Liver (tissue), 9 donors: Measurements from ENCODE around the gene BCL2L1. TPM values are rescaled to one million over a fixed set of nuclear protein-coding genes. Genes with fewer than 3 reads are reported as not detected.

Experiments used
- DNase-seq: peaks from one replicate; pipeline ENCODE4 v3.0.0-alpha.2; 2017; ENCODE audit warnings: low spot score
- H3K27ac ChIP-seq, 2 donors: one replicate each; pipeline ENCODE4 v1.7.0; 2013; ENCODE audit warnings: inconsistent platforms in 2 of 2, low read length in 2 of 2, control low read depth in 1 of 2, low read depth in 1 of 2, mild to moderate bottlenecking in 1 of 2
- H3K27me3 ChIP-seq, 4 donors: one replicate each; pipeline versions ENCODE4 v1.6.1 to v1.7.0; 2013; ENCODE audit warnings: low read length in 3 of 4, inconsistent platforms in 1 of 4, mild to moderate bottlenecking in 1 of 4, moderate library complexity in 1 of 4; ENCODE audit not compliant: control insufficient read depth in 4 of 4, insufficient read depth in 4 of 4
- H3K36me3 ChIP-seq, 4 donors: one replicate each; pipeline versions ENCODE4 v1.6.1 to v1.7.0; 2013; ENCODE audit warnings: low read length in 3 of 4, mild to moderate bottlenecking in 3 of 4, low read depth in 1 of 4, moderate library complexity in 1 of 4; ENCODE audit not compliant: control insufficient read depth in 4 of 4, insufficient read depth in 3 of 4
- H3K4me1 ChIP-seq, 4 donors: one replicate each; pipeline versions ENCODE4 v1.6.1 to v1.7.0; 2013; ENCODE audit warnings: low read length in 3 of 4, mild to moderate bottlenecking in 3 of 4, moderate library complexity in 1 of 4; ENCODE audit not compliant: control insufficient read depth in 4 of 4, insufficient read depth in 4 of 4
- H3K4me3 ChIP-seq, 3 donors: one replicate each; pipeline versions ENCODE4 v1.6.1 to v1.7.0; 2013; ENCODE audit warnings: low read length in 3 of 3, control low read depth in 1 of 3, low read depth in 1 of 3, mild to moderate bottlenecking in 1 of 3
- H3K9ac ChIP-seq, 2 donors: one replicate each; pipeline ENCODE4 v1.7.0; 2013; ENCODE audit warnings: low read length in 2 of 2, mild to moderate bottlenecking in 2 of 2, moderate library complexity in 2 of 2, control low read depth in 1 of 2, low read depth in 1 of 2
- H3K9me3 ChIP-seq, 4 donors: one replicate each; pipeline versions ENCODE4 v1.6.1 to v1.7.0; 2013; ENCODE audit warnings: low read length in 3 of 4; ENCODE audit not compliant: control insufficient read depth in 4 of 4
- GABPA ChIP-seq, 2 donors: IDR thresholded peaks in 1 of 2; conservative IDR thresholded peaks in 1 of 2; 2 replicates each; pipeline ENCODE4 v1.6.1; 2016; ENCODE audit warnings: antibody characterized with exemption in 2 of 2, mild to moderate bottlenecking in 1 of 2, moderate library complexity in 1 of 2
- HNF4G ChIP-seq: IDR thresholded peaks from 2 replicates; pipeline ENCODE4 v1.6.1; 2016; ENCODE audit warnings: antibody characterized with exemption
- JUND ChIP-seq, 2 donors: IDR thresholded peaks; 2 replicates each; pipeline ENCODE4 v1.6.1; 2016; ENCODE audit warnings: antibody characterized with exemption in 2 of 2
- MAX ChIP-seq: IDR thresholded peaks from 2 replicates; pipeline ENCODE4 v1.6.1; 2016; ENCODE audit warnings: antibody characterized with exemption
- NR2F2 ChIP-seq: IDR thresholded peaks from 2 replicates; pipeline ENCODE4 v1.6.1; 2016; ENCODE audit warnings: antibody characterized with exemption
- RAD21 ChIP-seq, 2 donors: IDR thresholded peaks; 2 replicates each; pipeline ENCODE4 v1.6.1; 2016; ENCODE audit warnings: antibody characterized with exemption in 2 of 2, mild to moderate bottlenecking in 2 of 2
- RXRA ChIP-seq, 2 donors: IDR thresholded peaks; 2 replicates each; pipeline ENCODE4 v1.6.1; 2017 to 2018; ENCODE audit warnings: antibody characterized with exemption in 2 of 2, mild to moderate bottlenecking in 1 of 2
- SP1 ChIP-seq: IDR thresholded peaks from 2 replicates; pipeline ENCODE4 v1.6.1; 2018; ENCODE audit warnings: antibody characterized with exemption, mild to moderate bottlenecking
- YY1 ChIP-seq: IDR thresholded peaks from 2 replicates; pipeline ENCODE4 v1.6.1; 2016; ENCODE audit warnings: antibody characterized with exemption, mild to moderate bottlenecking
- WGBS: extraction: QIAGEN DNeasy Blood & Tissue Kit; methylation state at CpG from one replicate; pipeline ENCODE4 v1.1.7; 2013; 5-methylcytosine and 5-hydroxymethylcytosine counted together
- polyA plus RNA-seq, 2 donors: library from polyadenylated mRNA; stranded (reverse) in 1 of 2; unstranded in 1 of 2; fragments of 200-250 nt in 1 of 2; fragments of >200 nt in 1 of 2; fragmentation: Nextera tagmentation in 1 of 2; extraction: Ambion mirVana in 1 of 2; gene quantifications; one replicate each; pipeline versions ENCODE4 v1.2.1 to v1.2.3, GENCODE V29; 2013 to 2015
- total RNA-seq, 2 donors: library from RNA; depleted of rRNA; stranded (reverse); fragments of >200 nt; gene quantifications; one replicate each; pipeline ENCODE4 v1.2.3, GENCODE V29; 2014
- TF ChIP-seq, protein P1 (sequence below): IDR thresholded peaks from 2 replicates; pipeline ENCODE4 v1.6.1; 2016; ENCODE audit warnings: antibody characterized with exemption
- donor health status: healthy.
- donor health status: healthy.
- donor health status: healthy.
- donor health status: healthy.
- donor health status: healthy.

Gene BCL2L1
- total and polyA plus RNA-seq, 4 donors, result 29.7 to 124 (median 46.0) TPM

DNA sequence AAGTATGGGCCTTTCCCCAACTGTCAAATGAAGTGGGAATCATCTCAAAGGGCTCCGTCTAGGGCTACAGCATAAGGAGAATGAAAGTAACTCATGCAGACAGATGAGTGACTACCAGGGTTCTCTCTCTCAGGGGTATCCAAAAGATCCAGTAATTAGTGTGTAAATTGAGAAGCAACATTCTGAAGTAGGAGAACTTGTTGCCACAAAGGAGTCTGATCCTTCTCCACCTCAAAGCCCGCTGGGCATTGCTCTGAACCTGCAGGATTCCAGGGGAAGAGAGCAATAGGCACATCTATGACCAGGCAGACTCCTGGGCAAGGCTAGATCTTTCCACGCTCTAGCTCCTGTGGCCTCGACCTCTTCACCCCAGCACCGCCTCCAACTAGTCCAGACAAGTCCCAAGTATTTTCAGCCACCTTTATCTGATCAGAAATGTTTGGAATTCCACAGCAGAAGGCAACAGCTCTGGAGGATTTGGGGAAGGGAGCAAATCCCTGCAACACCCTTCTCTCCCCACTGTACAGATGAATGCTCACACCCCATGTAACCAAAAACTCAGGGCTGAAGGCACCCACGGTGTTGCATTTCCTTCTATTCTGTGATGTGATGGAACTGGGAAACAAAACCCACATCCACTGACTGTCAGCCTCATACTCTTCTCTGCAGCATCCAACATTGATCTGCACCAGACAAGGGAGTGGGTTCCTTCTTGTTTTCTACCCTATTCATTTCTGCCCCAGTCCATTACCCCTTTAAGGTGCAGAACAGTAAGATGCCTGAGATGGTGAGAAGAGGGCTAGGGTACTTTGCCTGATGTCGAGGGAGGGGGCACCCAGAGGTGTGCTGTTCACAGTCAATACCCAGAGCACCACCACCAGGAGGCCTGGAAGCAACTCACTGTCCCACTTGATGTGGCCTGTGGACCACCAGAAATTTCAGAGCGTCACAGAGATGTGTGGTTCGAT, 44.0 kb downstream of the BCL2L1 start:
- Histone ChIP-seq H3K27me3 (no peaks in the 10 kb centered on the region), H3K36me3 (peaks cover 0 to 3% (median 0%) of the 10 kb centered on the region in 4 donors), H3K4me3 (no peak overlapping the region), H3K27ac (no peak overlapping the region), H3K9me3 (no peaks in the 10 kb centered on the region), H3K4me1 (peaks cover 17 to 65% (median 52%) of the 10 kb centered on the region in 4 donors), H3K9ac (no peak overlapping the region)
- WGBS, result 73% methylated on average over 9 of the region's 9 CpGs
- TF ChIP-seq NR2F2 (peak; percentile 29), SP1 (no peak)
- no peak for DNase-seq

GRCh38 chr20:31677553-31678260, 45.0 kb downstream of the BCL2L1 start:
- H3K4me3 ChIP-seq, result no peak overlapping the region

DNA sequence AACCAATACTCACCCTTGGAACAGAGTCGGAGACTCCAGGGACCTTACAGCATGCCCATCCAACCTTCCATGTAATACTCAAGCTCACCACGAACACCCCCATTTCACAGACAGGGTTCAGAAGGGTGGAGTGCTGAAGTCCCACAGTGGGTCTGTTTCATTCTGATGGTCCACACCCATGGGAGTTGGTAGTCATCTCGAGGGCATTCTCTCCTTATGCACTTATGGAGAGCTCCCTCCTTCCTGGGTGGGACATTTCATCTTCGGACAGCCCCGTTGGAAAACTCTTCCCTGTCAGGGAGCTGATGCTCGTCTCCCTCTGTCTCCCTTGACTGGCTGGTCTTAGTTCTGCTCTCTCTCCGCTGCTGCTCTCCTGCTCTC, 46.1 kb downstream of the BCL2L1 start:
- 92% methylated on average over 7 of the region's 7 CpGs for WGBS
- Histone ChIP-seq H3K36me3 (no peaks in the 10 kb centered on the region), H3K9ac (no peak overlapping the region), H3K27me3 (no peaks in the 10 kb centered on the region), H3K27ac (peak overlapping the region in 1 of 2 donors; percentile 49), H3K4me1 (peaks cover 17 to 63% (median 50%) of the 10 kb centered on the region in 4 donors), H3K4me3 (no peak overlapping the region), H3K9me3 (no peaks in the 10 kb centered on the region)
- no peak for DNase-seq
- TF ChIP-seq MAX (no peak), RXRA (IDR thresholded peaks at IDR 0.05) (no peak), YY1 (no peak), NR2F2 (no peak), JUND (IDR thresholded peaks at IDR 0.05) (no peak), GABPA (IDR thresholded peaks at IDR 0.05 in 1 of 2, conservative IDR thresholded peaks at IDR 0.05 in 1 of 2) (no peak), RAD21 (IDR thresholded peaks at IDR 0.05) (no peak), HNF4G (no peak)
- TF ChIP-seq, protein P1, sequence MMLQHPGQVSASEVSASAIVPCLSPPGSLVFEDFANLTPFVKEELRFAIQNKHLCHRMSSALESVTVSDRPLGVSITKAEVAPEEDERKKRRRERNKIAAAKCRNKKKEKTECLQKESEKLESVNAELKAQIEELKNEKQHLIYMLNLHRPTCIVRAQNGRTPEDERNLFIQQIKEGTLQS, result no peak

More at GRCh38 chr20:31677553-31678260, 45.0 kb downstream of the BCL2L1 start:
- 92% methylated on average over 2 of the region's 2 CpGs for WGBS
- Histone ChIP-seq H3K4me1 (peaks cover 17 to 65% (median 50%) of the 10 kb centered on the region in 4 donors), H3K27ac (peak overlapping the region in 1 of 2 donors; percentile 7), H3K9ac (no peak overlapping the region), H3K9me3 (no peaks in the 10 kb centered on the region), H3K27me3 (no peaks in the 10 kb centered on the region), H3K36me3 (peaks cover 0 to 3% (median 0%) of the 10 kb centered on the region in 4 donors)
- no peak for DNase-seq
- no peak for TF ChIP-seq JUND (IDR thresholded peaks at IDR 0.05)
